GM12878 (cell line): ENCODE results near the gene DEGS2. TPM values are rescaled to one million over a fixed set of nuclear protein-coding genes. Genes with fewer than 3 reads are reported as not detected.

Source experiments
- ATAC-seq: fragments of 200-7000 bp; cut with Tn5 transposase; 3 replicates; pipeline ENCODE4 v1.9.1; 2020; ENCODE audit warnings: mild to moderate bottlenecking, moderate library complexity
- BruUV-seq: library from RNA; stranded (reverse); fragments of 400-500 nt; replicated peaks from 2 replicates; lab custom pipeline; 2021; lab: Mats Ljungman, UMichigan
- CTCF ChIA-PET: fragments of 300-600 bp; sonication (Branson Sonifier 250); formaldehyde crosslinking; extraction: SDS; loops from one replicate; lab custom pipeline; 2021; ENCODE audit warnings: inconsistent platforms; lab: Yijun Ruan, JAX
- POLR2A ChIA-PET: fragments of 350-600 bp; formaldehyde crosslinking; extraction: SDS; loops from one replicate; lab custom pipeline; 2021; ENCODE audit warnings: inconsistent platforms; lab: Charles Lee
- RAD21 ChIA-PET: fragments of 300-600 bp; sonication (Branson Sonifier 250); formaldehyde crosslinking; loops from one replicate; lab custom pipeline; 2023; ENCODE audit warnings: antibody characterized with exemption; ENCODE audit not compliant: unreplicated experiment; lab: Charles Lee
- SMC1A ChIA-PET: fragments of 300-600 bp; sonication (Branson Sonifier 250); formaldehyde crosslinking; loops from one replicate; lab custom pipeline; 2023; ENCODE audit not compliant: unreplicated experiment, uncharacterized antibody; lab: Charles Lee
- DNase-seq: peaks from one replicate; pipeline ENCODE4 v3.0.0-alpha.2; 2011; ENCODE audit warnings: low read depth, low spot score
- FAIRE-seq: peaks from 3 replicates; lab custom pipeline; 2011; peaks lifted over from hg19 to GRCh38; lab: Jason Lieb, UNC
- H2AFZ ChIP-seq: 2 replicates; pipeline ENCODE4 v1.6.0; 2011; ENCODE audit warnings: low read depth, low read length, control low read depth; ENCODE audit not compliant: control insufficient read depth
- H3K27ac ChIP-seq: 2 replicates; pipeline ENCODE4 v1.5.1; 2011; ENCODE audit warnings: control low read depth; ENCODE audit not compliant: control insufficient read depth, insufficient read depth
- H3K27me3 ChIP-seq, 2 experiments: replicated peaks in 1 of 2; 2 replicates each; pipeline versions ENCODE4 v1.6.0 to v1.6.1; 2011; ENCODE audit warnings: low read length in 1 of 2; ENCODE audit not compliant: control insufficient read depth in 2 of 2, insufficient read depth in 2 of 2
- H3K36me3 ChIP-seq, 2 experiments: 2 replicates each; pipeline ENCODE4 v1.5.1; 2011; ENCODE audit warnings: low read length in 1 of 2; ENCODE audit not compliant: control insufficient read depth in 2 of 2, insufficient read depth in 2 of 2
- H3K4me1 ChIP-seq: 2 replicates; pipeline ENCODE4 v1.6.1; 2011; ENCODE audit warnings: mild to moderate bottlenecking, low read length, moderate library complexity, mixed read lengths; ENCODE audit not compliant: control insufficient read depth, insufficient read depth
- H3K4me2 ChIP-seq: 2 replicates; pipeline ENCODE4 v1.6.0; 2011; ENCODE audit warnings: control low read depth; ENCODE audit not compliant: control insufficient read depth, insufficient read depth
- H3K4me3 ChIP-seq: fragments of 200-600 bp; sonication (generic); 2 replicates; pipeline ENCODE4 v1.5.1; 2016
- H3K79me2 ChIP-seq: 2 replicates; pipeline ENCODE4 v1.6.0; 2011; ENCODE audit warnings: low read length; ENCODE audit not compliant: control insufficient read depth, insufficient read depth
- H3K9ac ChIP-seq: 2 replicates; pipeline ENCODE4 v1.8.0; 2011; ENCODE audit warnings: low read length, control low read depth, mixed read lengths; ENCODE audit not compliant: control insufficient read depth, insufficient read depth
- H3K9me3 ChIP-seq: replicated peaks from 3 replicates; pipeline ENCODE4 v1.5.1; 2011; ENCODE audit warnings: mild to moderate bottlenecking, low read length; ENCODE audit not compliant: control insufficient read depth, insufficient read depth
- H4K20me1 ChIP-seq: 2 replicates; pipeline ENCODE4 v1.6.0; 2011; ENCODE audit not compliant: control insufficient read depth, insufficient read depth
- CBFB ChIP-seq: IDR thresholded peaks from 2 replicates; pipeline ENCODE4 v1.6.1; 2016; ENCODE audit warnings: antibody characterized with exemption, low read depth
- FOS ChIP-seq: IDR thresholded peaks from 3 replicates; pipeline ENCODE4 v1.6.1; 2011; ENCODE audit warnings: borderline replicate concordance; ENCODE audit not compliant: insufficient read length; ENCODE audit errors: extremely low read depth
- GABPA ChIP-seq: IDR thresholded peaks from 2 replicates; pipeline ENCODE4 v1.6.1; 2014; ENCODE audit warnings: antibody characterized with exemption, low read depth, mild to moderate bottlenecking, inconsistent platforms
- JUND ChIP-seq: IDR thresholded peaks from 2 replicates; pipeline ENCODE4 v1.6.1; 2012; ENCODE audit warnings: low read depth, mild to moderate bottlenecking, low read length, improper control_type of control experiment, moderate library complexity
- PML ChIP-seq: IDR thresholded peaks from 2 replicates; pipeline ENCODE4 v1.6.1; 2012; ENCODE audit warnings: low read length, inconsistent platforms
- RCOR1 ChIP-seq: conservative IDR thresholded peaks from 2 replicates; pipeline ENCODE4 v1.6.1; 2012; ENCODE audit warnings: low read depth, low read length, improper control_type of control experiment
- RUNX3 ChIP-seq: IDR thresholded peaks from 2 replicates; pipeline ENCODE4 v1.6.1; 2012; ENCODE audit warnings: low read length, inconsistent platforms
- SIN3A ChIP-seq: IDR thresholded peaks from 2 replicates; pipeline ENCODE4 v1.6.1; 2012; ENCODE audit warnings: low read depth, low read length, improper control_type of control experiment
- SP1 ChIP-seq: IDR thresholded peaks from one replicate; pipeline ENCODE4 v1.6.1; 2011; ENCODE audit warnings: low read depth, low read length
- SREBF2 ChIP-seq: IDR thresholded peaks from 2 replicates; pipeline ENCODE4 v1.6.1; 2012; ENCODE audit warnings: mild to moderate bottlenecking, low read length
- SRF ChIP-seq, 2 experiments: IDR thresholded peaks; 2 replicates each; pipeline ENCODE4 v1.6.1; 2011; ENCODE audit warnings: low read depth in 2 of 2, low read length in 2 of 2, mild to moderate bottlenecking in 1 of 2, moderate library complexity in 1 of 2
- ZNF384 ChIP-seq: IDR thresholded peaks from 2 replicates; pipeline ENCODE4 v1.6.1; 2012; ENCODE audit warnings: low read depth, mild to moderate bottlenecking, low read length, improper control_type of control experiment, borderline replicate concordance
- WGBS: methylation state at CpG from one replicate; pipeline ENCODE4 v1.1.6; 2016; ENCODE audit warnings: low lambda C conversion rate; ENCODE audit not compliant: insufficient replicate concordance, insufficient coverage; ENCODE audit errors: missing lambda C conversion rate; 5-methylcytosine and 5-hydroxymethylcytosine counted together
- in situ Hi-C: fragments of 300-500 bp; cut with MboI; formaldehyde crosslinking; loops from 9 replicates; pipeline ENCODE4 v1.14.3; 2018; ENCODE audit warnings: mixed read lengths
- intact Hi-C: fragments of 100-400 bp; cut with micrococcal nuclease; formaldehyde crosslinking; loops from one replicate; pipeline ENCODE4 v1.14.2; 2022; ENCODE audit not compliant: unreplicated experiment
- polyA plus RNA-seq, 11 experiments: library from polyadenylated mRNA; depleted of rRNA in 4 of 11; unstranded in 6 of 11; stranded (reverse) in 5 of 11; fragments of >200 nt; fragmentation: Nextera tagmentation in 4 of 11; fragmentation: Illumina TruSeq in 1 of 11; extraction: Ambion mirVana in 4 of 11; extraction: Trizol in 1 of 11; gene quantifications; 1 replicate in 1 of 11; 2 replicates in 10 of 11; pipeline versions ENCODE4 v1.2.1 to v1.2.3, GENCODE V29; 2011 to 2016; ENCODE audit warnings: inconsistent platforms in 2 of 11, missing spikeins in 2 of 11, low read depth in 1 of 11
- total RNA-seq, 4 experiments: library from RNA; depleted of rRNA in 3 of 4; stranded (reverse); fragments of >200 nt in 3 of 4; fragmentation: Illumina TruSeq in 1 of 4; extraction: Trizol in 1 of 4; gene quantifications; 2 replicates each; pipeline versions ENCODE4 v1.2.1 to v1.2.3, GENCODE V29; 2013 to 2021
- TF ChIP-seq, protein P1 (sequence below): fragments of 450-650 bp; IDR thresholded peaks from 2 replicates; pipeline ENCODE4 v1.6.1; 2017; ENCODE audit warnings: antibody characterized with exemption, mild to moderate bottlenecking, moderate library complexity

DEGS2 gene
- total and polyA plus RNA-seq, 10 of the 15 experiments (the other 5 are each of a cell fraction or from before 2014, with no cell fraction given): 0.01 to 2.5 (median 0.45) TPM; not detected in 1

DNA sequence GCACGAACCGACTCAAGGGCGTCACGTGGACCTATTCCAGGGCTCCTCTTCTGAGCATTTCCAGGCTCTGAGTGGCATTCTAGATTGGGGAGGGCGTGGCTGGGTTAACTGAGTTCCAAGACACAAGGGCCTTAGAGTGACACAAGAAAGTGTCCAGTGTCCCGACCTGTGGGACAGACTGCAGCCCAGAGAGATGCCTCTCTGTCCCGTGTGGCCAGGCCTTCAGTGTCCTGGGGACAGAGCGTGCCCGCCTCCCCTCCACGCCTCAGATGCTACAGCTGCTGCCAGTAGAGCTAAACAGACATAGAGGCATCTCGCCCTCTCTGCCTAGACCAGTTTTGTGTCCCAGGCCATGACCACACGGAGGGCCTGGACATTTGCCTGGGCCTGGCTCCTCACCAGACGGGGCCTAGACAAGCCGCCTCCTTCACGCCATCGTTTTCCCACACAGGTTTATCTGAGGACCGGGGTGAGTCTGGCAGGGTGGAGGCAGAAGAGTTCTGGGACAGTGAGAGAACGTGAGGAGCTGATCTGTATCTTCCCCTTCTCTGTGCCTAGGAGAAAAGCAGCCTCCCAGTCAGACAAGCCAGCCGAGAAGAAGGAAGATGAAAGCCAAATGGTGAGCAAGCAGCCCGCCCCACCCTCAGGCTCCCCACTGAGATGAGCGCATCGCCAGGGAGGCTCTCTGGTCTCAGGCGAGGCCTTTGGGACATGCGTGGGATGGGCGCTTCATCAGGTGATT, 27.1 kb downstream of the DEGS2 start (continued):
- TF ChIP-seq GABPA (no peak), SIN3A (no peak), CBFB (no peak), PML (no peak), RUNX3 (no peak), ZNF384 (no peak), RCOR1 (no peak)
- TF ChIP-seq, all 136 proteins: peak for 0

- intact Hi-C loops: no loop called here
- ChIA-PET SMC1A (no interaction called here), POLR2A (no interaction called here), CTCF (no interaction called here), RAD21 (no interaction called here)
- Histone ChIP-seq H3K27me3 (no peaks in the 10 kb centered on the region), H3K9ac (no peak overlapping the region), H3K4me2 (no peak overlapping the region), H3K9me3 (no peaks in the 10 kb centered on the region), H3K4me1 (no peaks in the 10 kb centered on the region), H3K4me3 (no peak overlapping the region), H2AFZ (no peak overlapping the region), H3K27ac (no peak overlapping the region), H3K36me3 (peaks cover 36 to 45% of the 10 kb centered on the region in 2 experiments), H3K79me2 (no peaks in the 10 kb centered on the region), H4K20me1 (no peaks in the 10 kb centered on the region)
- in situ Hi-C loops: no loop called here
- ATAC-seq (no peak), FAIRE-seq (no peak), DNase-seq (no peak)
- BruUV-seq: no TSS peak
- TF ChIP-seq, protein P1, sequence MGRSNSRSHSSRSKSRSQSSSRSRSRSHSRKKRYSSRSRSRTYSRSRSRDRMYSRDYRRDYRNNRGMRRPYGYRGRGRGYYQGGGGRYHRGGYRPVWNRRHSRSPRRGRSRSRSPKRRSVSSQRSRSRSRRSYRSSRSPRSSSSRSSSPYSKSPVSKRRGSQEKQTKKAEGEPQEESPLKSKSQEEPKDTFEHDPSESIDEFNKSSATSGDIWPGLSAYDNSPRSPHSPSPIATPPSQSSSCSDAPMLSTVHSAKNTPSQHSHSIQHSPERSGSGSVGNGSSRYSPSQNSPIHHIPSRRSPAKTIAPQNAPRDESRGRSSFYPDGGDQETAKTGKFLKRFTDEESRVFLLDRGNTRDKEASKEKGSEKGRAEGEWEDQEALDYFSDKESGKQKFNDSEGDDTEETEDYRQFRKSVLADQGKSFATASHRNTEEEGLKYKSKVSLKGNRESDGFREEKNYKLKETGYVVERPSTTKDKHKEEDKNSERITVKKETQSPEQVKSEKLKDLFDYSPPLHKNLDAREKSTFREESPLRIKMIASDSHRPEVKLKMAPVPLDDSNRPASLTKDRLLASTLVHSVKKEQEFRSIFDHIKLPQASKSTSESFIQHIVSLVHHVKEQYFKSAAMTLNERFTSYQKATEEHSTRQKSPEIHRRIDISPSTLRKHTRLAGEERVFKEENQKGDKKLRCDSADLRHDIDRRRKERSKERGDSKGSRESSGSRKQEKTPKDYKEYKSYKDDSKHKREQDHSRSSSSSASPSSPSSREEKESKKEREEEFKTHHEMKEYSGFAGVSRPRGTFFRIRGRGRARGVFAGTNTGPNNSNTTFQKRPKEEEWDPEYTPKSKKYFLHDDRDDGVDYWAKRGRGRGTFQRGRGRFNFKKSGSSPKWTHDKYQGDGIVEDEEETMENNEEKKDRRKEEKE: no peak
- no peak for TF ChIP-seq SREBF2
- TF ChIP-seq FOS: no peak
- no peak for TF ChIP-seq JUND
- no peak for TF ChIP-seq SP1
- no peak for TF ChIP-seq SRF (IDR thresholded peaks at IDR 0.05; ENCODE audit: low read depth in 2 of 2, low read length in 2 of 2)
- 84% methylated on average over 6 of the region's 6 CpGs for WGBS
Observed at GRCh38 chr14:100131181-100131580, 28.3 kb downstream of the DEGS2 start.
